HG03064 (cell line): ENCODE measurements around the gene REPS2.
A peak's percentile ranks its signal among the peaks of the same experiment; 100 is the strongest.

Experiments
- ATAC-seq: cut with Tn5 transposase; IDR thresholded peaks from one replicate; pipeline ENCODE4 v1.9.1; 2021; ENCODE audit warnings: low read depth; ENCODE audit not compliant: unreplicated experiment

Gene REPS2

GRCh38 chrX:16946361-16946964 is at the start of gene REPS2:
Gene REPS2, plus strand, starts transcription at chrX:16946658. Its CDS starts 204 bp downstream, at chrX:16946862.
- ATAC-seq: peak; percentile 88

GRCh38 chrX:16897445-16897844 is 49.0 kb upstream of the REPS2 start:
- no peak for ATAC-seq

- peak; percentile 69 for ATAC-seq
Observed at GRCh38 chrX:16903274-16904022, 43.0 kb upstream of the REPS2 start.

- ATAC-seq: no peak
Observed at GRCh38 chrX:16910376-16910775, 36.1 kb upstream of the REPS2 start.

- no peak for ATAC-seq
Observed at GRCh38 chrX:16914058-16914457, 32.4 kb upstream of the REPS2 start.

GRCh38 chrX:16916561-16916960 is 29.9 kb upstream of the REPS2 start:
- no peak for ATAC-seq

GRCh38 chrX:16917120-16917519 is 29.3 kb upstream of the REPS2 start:
- no peak for ATAC-seq

GRCh38 chrX:16918979-16919378 is 27.5 kb upstream of the REPS2 start:
- ATAC-seq: no peak

GRCh38 chrX:16920075-16920474 is 26.4 kb upstream of the REPS2 start:
- no peak for ATAC-seq

- ATAC-seq: no peak
Observed at GRCh38 chrX:16923157-16923556, 23.3 kb upstream of the REPS2 start.

- ATAC-seq: no peak
Observed at GRCh38 chrX:16924631-16925480, 21.6 kb upstream of the REPS2 start.

- ATAC-seq: no peak
Observed at GRCh38 chrX:16930392-16930791, 16.1 kb upstream of the REPS2 start.

- ATAC-seq: no peak
Observed at GRCh38 chrX:16931371-16931770, 15.1 kb upstream of the REPS2 start.

- ATAC-seq: no peak
Observed at GRCh38 chrX:16931855-16932575, 14.4 kb upstream of the REPS2 start.

GRCh38 chrX:16934185-16934584 is 12.3 kb upstream of the REPS2 start:
- no peak for ATAC-seq

- ATAC-seq: peak; percentile 23
Observed at GRCh38 chrX:16946971-16947562, 609 bp downstream of the REPS2 start.

GRCh38 chrX:16950423-16950822 is 4.0 kb downstream of the REPS2 start:
- ATAC-seq: no peak

GRCh38 chrX:16953606-16954211 is 7.3 kb downstream of the REPS2 start:
- ATAC-seq: no peak

- ATAC-seq: no peak
Observed at GRCh38 chrX:16957751-16958150, 11.3 kb downstream of the REPS2 start.

GRCh38 chrX:16958356-16958755 is 11.9 kb downstream of the REPS2 start:
- no peak for ATAC-seq
